Activated CD4-positive, alpha-beta memory T cell treated with anti-CD3 and anti-CD28 coated beads for 36 hours (primary cell): Measurements from ENCODE around the gene TXNRD2. TPM values are rescaled to one million over a fixed set of nuclear protein-coding genes. Genes with fewer than 3 reads are reported as not detected.
"Not testable (repeated sequence)": the region's sequence is repeated elsewhere in the genome, so short reads cannot be mapped to it uniquely, and the experiment has no call there.

Experiments used
- CTCF ChIA-PET: fragments of 350-600 bp; sonication (Branson Sonifier 250); formaldehyde crosslinking; loops from one replicate; lab custom pipeline; 2021; ENCODE audit warnings: antibody characterized with exemption, inconsistent platforms; lab: Charles Lee
- POLR2A ChIA-PET: fragments of 350-600 bp; sonication (Branson Sonifier 250); formaldehyde crosslinking; loops from one replicate; lab custom pipeline; 2021; ENCODE audit warnings: antibody characterized with exemption; lab: Charles Lee
- DNase-seq: peaks from one replicate; pipeline ENCODE4 v3.0.0-alpha.2; 2020
- H3K27ac Mint-ChIP-seq: one replicate; pipeline ENCODE4 v1.8.0; 2021; ENCODE audit warnings: mixed read lengths
- H3K27me3 Mint-ChIP-seq: one replicate; pipeline ENCODE4 v1.8.0; 2021; ENCODE audit warnings: mixed read lengths
- H3K36me3 Mint-ChIP-seq: one replicate; pipeline ENCODE4 v1.8.0; 2021; ENCODE audit warnings: mixed read lengths
- H3K4me1 Mint-ChIP-seq: one replicate; pipeline ENCODE4 v1.8.0; 2021; ENCODE audit warnings: low read depth, mixed read lengths
- H3K4me3 Mint-ChIP-seq: one replicate; pipeline ENCODE4 v1.8.0; 2021; ENCODE audit warnings: mild to moderate bottlenecking, mixed read lengths
- H3K9me3 Mint-ChIP-seq: one replicate; pipeline ENCODE4 v1.8.0; 2021; ENCODE audit warnings: mixed read lengths
- intact Hi-C: fragments of 100-400 bp; cut with micrococcal nuclease; formaldehyde crosslinking; loops from one replicate; pipeline ENCODE4 v1.15.1; 2023
- total RNA-seq, 2 experiments: library from RNA; stranded (reverse); gene quantifications; one replicate each; pipeline ENCODE4 v1.2.3, GENCODE V29; 2021

Gene TXNRD2
- total RNA-seq, 2 experiments from 2014 or later: 23.3 to 23.4 TPM

DNA sequence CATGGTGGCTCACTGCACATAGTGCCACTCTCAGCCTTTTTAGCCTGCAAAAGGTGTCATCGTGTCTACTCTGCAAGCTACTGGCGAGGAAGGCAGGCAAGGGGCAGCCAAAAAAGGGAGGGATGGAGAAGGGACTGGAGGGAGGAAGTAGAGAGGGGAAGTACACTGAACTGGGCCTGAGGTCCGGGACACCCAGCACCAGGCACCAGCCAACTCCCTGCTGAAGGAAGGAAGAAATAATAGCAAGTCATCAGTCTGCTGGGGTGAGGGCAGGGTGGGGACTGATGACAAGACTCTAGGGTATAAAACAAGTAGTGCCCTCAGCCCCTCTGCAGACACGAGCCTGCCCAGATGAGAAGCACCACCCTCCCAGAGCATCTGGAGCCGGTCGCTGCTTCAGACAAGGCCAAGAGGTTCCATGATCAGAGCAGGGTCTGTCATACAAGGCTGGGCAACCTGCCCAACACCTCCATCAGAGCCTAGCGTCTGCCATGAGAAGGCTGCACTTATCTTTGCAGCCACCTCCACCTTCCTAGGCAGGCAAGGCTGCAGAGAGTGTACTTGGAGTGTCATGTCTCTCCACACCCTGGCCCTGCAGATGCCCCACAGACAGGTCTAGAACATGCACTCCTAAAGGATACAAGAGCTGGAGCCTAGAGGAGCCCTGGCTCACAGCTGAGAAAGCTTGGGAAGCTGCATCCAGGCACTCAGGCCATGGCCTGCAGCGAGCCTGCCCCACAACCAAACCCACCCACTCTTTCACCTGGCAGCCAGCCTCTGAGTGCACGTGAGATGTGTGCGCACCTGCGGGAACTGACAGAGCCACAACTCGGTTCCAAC, 9.0 kb downstream of the TXNRD2 start:
- Mint-ChIP-seq H3K9me3 (peaks cover 19% of the 10 kb centered on the region), H3K4me3 (no peak overlapping the region), H3K36me3 (peaks cover 23% of the 10 kb centered on the region), H3K4me1 (no peaks in the 10 kb centered on the region), H3K27ac (no peak overlapping the region), H3K27me3 (no peaks in the 10 kb centered on the region)
- intact Hi-C loops: no loop called here
- DNase-seq: no peak
- POLR2A ChIA-PET: no interaction called here
- CTCF ChIA-PET: no interaction called here

DNA sequence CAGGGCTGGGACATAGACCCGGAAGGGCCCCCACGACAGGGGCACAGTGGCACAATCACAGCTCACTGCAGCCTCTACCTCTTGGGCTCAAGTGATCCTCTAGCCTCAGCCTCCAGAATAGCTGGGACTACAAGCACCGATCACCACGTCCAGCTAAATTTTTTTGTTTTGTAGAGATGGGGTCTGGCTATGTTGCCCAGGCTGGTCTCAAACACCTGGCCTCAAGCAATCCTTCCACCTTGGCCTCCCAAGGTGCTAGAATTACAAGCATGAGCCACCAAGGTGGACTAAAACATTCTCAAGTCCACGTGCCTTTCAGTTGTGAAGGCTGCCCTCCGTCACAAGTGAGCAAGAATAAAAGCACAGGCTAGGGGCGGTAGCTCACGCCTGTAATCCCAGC, 10.1 kb downstream of the TXNRD2 start:
- CTCF ChIA-PET: no interaction called here
- Mint-ChIP-seq H3K9me3 (peaks cover 14% of the 10 kb centered on the region), H3K4me3 (no peak overlapping the region), H3K27me3 (no peaks in the 10 kb centered on the region), H3K4me1 (no peaks in the 10 kb centered on the region), H3K36me3 (peaks cover 17% of the 10 kb centered on the region), H3K27ac (no peak overlapping the region)
- POLR2A ChIA-PET: no interaction called here
- intact Hi-C loops: no loop called here
- DNase-seq: no peak

DNA sequence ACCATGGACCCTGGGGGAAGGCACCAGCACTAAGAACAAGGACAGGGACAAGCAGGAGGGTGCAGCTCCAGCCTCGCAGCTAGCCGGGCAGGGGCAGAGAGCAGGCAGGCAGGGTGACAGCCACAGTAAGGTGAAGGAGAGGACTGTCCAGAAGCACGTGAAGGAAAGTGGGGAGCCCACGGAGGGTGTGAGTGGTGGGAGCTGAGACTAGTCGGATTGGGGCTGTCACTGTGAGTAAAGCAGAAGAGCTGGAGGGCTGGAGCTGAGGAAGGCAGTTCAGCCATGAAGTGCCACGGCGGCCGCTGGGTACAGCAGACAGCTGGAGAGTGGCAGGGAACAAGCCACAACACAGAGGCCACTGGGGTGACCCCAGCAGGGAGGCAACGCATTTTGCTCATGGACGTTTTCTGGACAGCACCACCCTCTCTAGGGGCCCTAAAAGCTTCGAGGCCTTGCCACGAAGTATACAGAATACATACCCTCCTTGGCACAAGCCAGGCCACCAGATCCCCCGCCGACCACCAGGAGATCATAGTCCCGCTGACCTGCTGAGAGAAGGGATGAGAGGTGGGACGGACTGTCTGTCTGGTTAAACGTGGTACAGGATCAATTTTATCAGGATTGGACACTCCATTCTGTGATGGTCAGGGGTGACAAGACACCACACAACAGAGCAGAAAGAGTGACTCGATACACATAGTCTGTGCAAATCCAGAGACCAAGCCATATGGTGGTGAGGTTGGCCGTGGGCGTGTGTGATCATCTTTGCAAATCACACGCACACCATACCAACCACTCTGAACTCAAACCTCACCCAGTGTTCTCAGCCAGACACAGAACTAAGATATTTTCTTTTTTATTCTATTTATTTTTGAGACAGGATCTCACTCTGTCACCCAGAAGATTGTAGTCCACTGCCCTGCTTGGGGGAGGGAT, 10.8 kb downstream of the TXNRD2 start:
- intact Hi-C loops: no loop called here
- Mint-ChIP-seq H3K9me3 (peaks cover 7% of the 10 kb centered on the region), H3K27ac (no peak overlapping the region), H3K4me1 (no peaks in the 10 kb centered on the region), H3K36me3 (peaks cover 10% of the 10 kb centered on the region), H3K4me3 (no peak overlapping the region), H3K27me3 (no peaks in the 10 kb centered on the region)
- no peak for DNase-seq
- ChIA-PET POLR2A (no interaction called here), CTCF (interaction anchor here (1.2 to 1.9 kb wide), 2 partner anchors 18 to 21 kb away, joined by 4 to 5 read pairs; no protein-coding TSS in a partner anchor)

DNA sequence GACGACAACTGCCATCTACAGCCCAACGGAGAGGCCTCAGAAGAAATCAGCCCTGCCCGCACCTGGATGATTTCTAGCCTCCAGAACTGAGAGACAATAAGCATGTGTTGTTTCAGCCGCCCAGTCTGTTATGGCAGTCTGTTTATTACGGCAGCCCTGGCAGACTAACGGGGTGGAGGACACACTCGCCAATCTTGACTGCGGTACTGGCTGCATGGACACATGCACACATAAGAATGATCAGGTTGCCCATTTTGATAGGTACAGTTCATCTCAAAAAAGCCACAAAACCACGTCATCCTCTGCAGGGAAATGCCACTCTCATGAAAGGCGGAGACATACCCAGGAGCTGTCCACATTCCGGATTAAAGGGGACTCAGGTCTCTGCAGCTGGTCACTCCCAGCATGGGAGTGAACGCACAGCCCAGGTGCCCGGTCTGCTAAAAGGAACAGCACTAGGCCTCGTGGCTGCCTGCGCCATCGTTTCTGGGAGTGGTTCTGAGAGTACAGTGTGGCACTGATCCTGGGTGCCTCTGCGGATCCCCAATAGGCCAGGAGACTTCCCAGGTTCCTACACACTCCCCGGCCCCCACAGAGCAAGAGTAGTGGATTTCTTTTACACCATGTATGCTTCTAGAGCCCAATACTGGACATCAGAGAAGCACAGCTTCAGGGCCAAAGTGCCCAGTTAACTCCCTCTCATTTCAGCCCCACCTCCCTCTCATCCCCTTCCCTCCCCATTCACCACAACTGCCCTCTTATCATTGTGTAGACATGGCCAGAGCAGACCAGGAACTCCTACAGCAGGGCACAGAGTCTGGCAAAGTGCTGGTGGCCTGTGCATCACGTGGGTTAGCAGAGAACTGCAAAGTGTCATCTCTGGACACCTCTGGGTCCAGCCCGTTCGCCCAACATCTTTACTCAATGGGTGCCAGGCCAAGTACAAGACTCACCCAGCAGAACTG, 11.8 kb downstream of the TXNRD2 start:
- CTCF ChIA-PET: interaction anchor here (1.2 to 1.9 kb wide), 2 partner anchors 19 to 20 kb away, joined by 4 to 5 read pairs; no protein-coding TSS in a partner anchor
- no peaks in the 10 kb centered on the region for H3K9me3 Mint-ChIP-seq
- no peak overlapping the region for H3K27ac Mint-ChIP-seq
- H3K4me1 Mint-ChIP-seq: no peaks in the 10 kb centered on the region
- no peak overlapping the region for H3K4me3 Mint-ChIP-seq
- POLR2A ChIA-PET: interaction anchor here (0.6 kb wide), 1 partner anchor 151 kb away, joined by 3 read pairs; no protein-coding TSS in a partner anchor
- peaks cover 3% of the 10 kb centered on the region for H3K36me3 Mint-ChIP-seq
- DNase-seq: no peak
- H3K27me3 Mint-ChIP-seq: no peaks in the 10 kb centered on the region
- intact Hi-C loops: no loop called here

DNA sequence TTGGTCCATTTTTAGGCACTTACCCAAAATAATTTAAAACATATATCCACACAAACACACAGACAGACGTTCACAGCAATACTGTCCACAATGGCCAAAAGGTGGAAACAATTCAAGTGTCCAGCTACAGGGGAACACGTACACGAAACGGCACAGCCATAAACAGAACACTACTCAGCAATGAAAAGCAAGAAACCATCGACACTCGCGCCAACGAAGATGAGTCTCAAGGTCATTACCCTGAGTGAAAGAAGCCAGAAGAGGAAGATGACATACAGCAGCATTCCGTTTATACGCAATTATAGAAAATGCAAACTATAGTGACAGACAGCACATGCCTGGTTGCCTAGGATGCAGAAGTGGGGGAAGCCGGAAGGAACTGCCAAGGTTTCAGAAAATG, 13.4 kb downstream of the TXNRD2 start:
- Mint-ChIP-seq H3K9me3 (no peaks in the 10 kb centered on the region), H3K4me1 (no peaks in the 10 kb centered on the region), H3K27ac (no peak overlapping the region), H3K36me3 (peaks cover 6% of the 10 kb centered on the region), H3K27me3 (no peaks in the 10 kb centered on the region), H3K4me3 (no peak overlapping the region)
- POLR2A ChIA-PET: interaction anchor here (0.6 kb wide), 1 partner anchor 20 kb away, joined by 3 read pairs; no protein-coding TSS in a partner anchor
- CTCF ChIA-PET: no interaction called here
- intact Hi-C loops: no loop called here
- no peak for DNase-seq

DNA sequence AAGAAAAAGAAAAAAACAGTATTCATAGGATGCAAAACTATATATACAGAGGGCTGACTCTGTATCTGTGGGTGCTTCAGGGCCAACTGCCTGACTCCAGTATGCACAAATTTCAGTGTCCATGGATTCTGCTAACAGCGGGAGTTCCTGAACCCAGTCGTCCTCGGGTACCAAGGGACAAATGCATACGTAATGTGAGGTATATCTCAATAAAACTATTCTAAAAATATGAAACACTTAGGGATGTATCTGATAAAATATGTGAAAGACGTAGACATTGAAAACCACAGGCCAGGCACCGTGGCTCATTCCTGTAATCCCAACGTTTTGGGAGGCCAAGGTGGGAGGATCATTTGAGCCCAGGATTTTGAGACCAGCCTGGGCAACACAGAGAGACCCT, 13.9 kb downstream of the TXNRD2 start:
- Mint-ChIP-seq H3K4me3 (no peak overlapping the region), H3K36me3 (peaks cover 6% of the 10 kb centered on the region), H3K9me3 (no peaks in the 10 kb centered on the region), H3K27ac (no peak overlapping the region), H3K4me1 (no peaks in the 10 kb centered on the region), H3K27me3 (no peaks in the 10 kb centered on the region)
- no peak for DNase-seq
- ChIA-PET POLR2A (no interaction called here), CTCF (no interaction called here)
- intact Hi-C loops: no loop called here

DNA sequence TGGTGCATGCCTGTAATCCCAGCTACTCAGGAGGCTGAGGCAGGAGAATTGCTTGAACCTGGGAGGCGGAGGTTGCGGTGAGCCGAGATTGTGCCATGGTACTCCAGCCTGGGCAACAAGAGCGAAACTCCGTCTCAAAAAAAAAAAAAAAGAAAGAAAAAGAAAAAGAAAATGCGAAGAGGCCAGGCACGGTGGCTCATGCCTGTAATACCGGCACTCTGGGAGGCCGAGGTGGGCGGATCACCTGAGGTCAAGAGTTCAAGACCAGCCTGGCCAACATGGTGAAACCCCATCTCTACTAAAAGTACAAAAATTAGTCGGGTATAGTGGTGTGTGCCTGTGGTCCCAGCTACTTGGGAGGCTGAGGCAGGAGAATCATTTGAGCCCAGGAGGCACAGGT, 15.6 kb downstream of the TXNRD2 start:
- intact Hi-C loops, H3K9me3 Mint-ChIP-seq, H3K27ac Mint-ChIP-seq, H3K36me3 Mint-ChIP-seq, POLR2A ChIA-PET, H3K4me3 Mint-ChIP-seq, DNase-seq, H3K27me3 Mint-ChIP-seq, H3K4me1 Mint-ChIP-seq: not testable (repeated sequence)
- CTCF ChIA-PET: interaction anchor here (3.0 kb wide), 1 partner anchor 15 kb away, joined by 9 read pairs; no protein-coding TSS in a partner anchor

DNA sequence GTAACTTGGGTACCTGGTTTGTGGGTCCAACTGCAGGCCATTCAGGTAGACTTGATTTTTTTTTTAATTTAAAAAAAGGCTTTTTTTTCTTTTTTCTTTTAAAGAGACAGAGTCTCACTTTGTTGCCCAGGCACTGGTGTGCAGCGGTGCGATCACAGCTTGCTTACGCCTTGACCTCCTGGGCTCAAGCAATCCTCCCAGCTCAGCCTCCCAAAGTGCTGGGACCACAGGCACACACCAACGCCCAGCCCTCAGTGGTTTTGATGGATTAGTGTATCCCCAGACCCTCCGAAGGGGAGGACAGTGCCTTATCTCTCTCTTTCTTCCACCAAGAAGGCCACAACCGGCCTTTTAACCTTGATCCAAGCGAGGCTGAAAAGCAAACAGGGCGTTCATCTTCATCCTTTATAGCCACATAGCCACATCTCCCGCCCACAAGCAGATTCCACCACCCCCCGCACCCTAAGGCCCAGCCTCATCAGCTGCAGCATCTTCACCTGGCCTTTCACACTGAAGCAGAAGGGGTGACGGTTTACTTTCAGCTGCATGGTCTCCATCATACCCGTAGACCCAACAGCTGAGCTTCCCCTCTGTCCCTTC, 17.6 kb downstream of the TXNRD2 start:
- H3K4me3 Mint-ChIP-seq: no peak overlapping the region
- H3K27ac Mint-ChIP-seq: no peak overlapping the region
- no peaks in the 10 kb centered on the region for H3K9me3 Mint-ChIP-seq
- POLR2A ChIA-PET: no interaction called here
- DNase-seq: no peak
- peaks cover 6% of the 10 kb centered on the region for H3K36me3 Mint-ChIP-seq
- CTCF ChIA-PET: interaction anchor here (3.0 kb wide), 1 partner anchor 13 kb away, joined by 9 read pairs; no protein-coding TSS in a partner anchor
- no peaks in the 10 kb centered on the region for H3K27me3 Mint-ChIP-seq
- intact Hi-C loops: no loop called here
- H3K4me1 Mint-ChIP-seq: no peaks in the 10 kb centered on the region

DNA sequence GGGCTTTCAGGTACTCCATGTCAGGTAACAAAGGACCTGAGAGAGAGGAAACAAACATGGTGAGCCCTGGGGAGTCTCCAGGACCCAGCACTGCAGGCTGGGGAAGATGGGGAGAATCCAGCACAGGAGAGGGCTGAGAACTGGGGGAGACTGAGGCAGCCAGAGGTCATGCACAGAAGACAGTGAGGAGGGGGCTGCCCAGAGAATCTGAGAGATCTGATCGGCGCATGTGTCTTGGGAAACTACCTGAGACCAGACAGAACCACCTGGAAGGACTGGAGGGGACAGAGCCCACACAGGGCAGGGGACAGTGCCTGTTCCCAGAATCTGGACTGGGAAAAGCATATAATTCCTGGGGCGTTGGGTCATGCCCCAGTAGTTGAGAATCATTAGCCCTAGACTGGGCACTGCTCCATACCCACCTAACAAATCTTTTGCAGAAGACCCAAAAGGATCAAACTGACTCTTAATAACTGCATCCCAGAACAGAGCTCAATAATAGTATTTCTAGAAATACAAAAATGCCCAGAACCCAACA, 20.0 kb downstream of the TXNRD2 start:
- Mint-ChIP-seq H3K4me1 (no peaks in the 10 kb centered on the region), H3K4me3 (no peak overlapping the region), H3K9me3 (no peaks in the 10 kb centered on the region), H3K27ac (no peak overlapping the region), H3K36me3 (peaks cover 3% of the 10 kb centered on the region), H3K27me3 (no peaks in the 10 kb centered on the region)
- intact Hi-C loops: no loop called here
- ChIA-PET CTCF (interaction anchor here (0.6 kb wide), 1 partner anchor 59 kb away, joined by 3 read pairs; no protein-coding TSS in a partner anchor), POLR2A (no interaction called here)
- no peak for DNase-seq

DNA sequence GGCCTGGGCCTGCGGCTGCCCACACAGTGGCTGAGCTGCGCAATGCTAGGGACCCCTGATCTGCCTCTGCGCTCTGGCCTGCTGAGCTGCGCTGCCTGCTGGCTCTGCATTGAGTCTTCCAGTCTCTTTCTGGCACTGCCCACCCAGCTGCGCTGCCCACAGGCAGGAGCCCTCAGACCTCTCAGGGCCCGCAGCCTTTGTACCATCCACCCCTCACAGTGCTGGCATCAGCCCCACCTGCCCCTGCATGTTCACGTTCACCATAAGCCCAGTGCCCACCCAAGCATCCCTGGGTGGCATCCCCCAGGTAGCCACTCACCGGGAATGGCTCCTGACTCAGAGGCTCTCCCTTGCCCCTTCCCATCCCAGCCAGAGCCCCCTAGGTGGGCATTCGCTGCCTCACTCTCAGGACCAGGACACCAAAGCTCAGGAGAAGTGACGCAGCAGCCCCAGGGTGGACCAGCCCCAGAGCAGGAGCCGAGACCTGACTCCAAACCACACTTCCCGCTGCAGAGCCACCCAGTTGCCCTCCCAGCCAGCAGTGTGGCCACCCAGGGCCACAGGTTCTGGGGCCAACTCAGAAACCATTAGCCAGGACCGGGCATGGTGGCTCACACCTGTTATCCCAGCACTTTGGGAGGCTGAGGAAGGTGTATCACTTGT, 21.8 kb downstream of the TXNRD2 start:
- no peaks in the 10 kb centered on the region for H3K27me3 Mint-ChIP-seq
- H3K27ac Mint-ChIP-seq: no peak overlapping the region
- no peaks in the 10 kb centered on the region for H3K9me3 Mint-ChIP-seq
- H3K4me3 Mint-ChIP-seq: no peak overlapping the region
- intact Hi-C loops: no loop called here
- CTCF ChIA-PET: no interaction called here
- DNase-seq: no peak
- no peaks in the 10 kb centered on the region for H3K4me1 Mint-ChIP-seq
- POLR2A ChIA-PET: no interaction called here
- peaks cover 8% of the 10 kb centered on the region for H3K36me3 Mint-ChIP-seq
